Measurements from ENCODE around the gene SERGEF.

DNA sequence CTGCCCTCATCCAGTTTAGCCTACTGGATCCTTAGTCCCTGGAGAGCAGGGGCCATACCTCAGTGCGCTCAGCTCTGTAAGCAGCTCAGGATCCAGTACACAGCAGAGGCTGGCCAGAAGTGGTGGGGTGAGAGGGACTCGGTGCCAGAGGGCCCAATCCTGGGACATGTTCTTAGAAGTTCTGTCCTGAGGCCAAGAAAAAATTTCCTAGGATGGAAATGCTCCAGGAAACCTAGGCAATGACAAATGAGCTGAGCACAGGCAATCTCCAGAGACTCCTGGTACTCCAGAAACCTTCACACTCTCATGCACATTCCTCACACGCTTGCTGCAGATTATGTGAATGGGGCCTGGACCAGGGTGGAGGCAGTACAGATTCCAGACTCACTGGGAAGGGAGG, 89.6 kb downstream of the SERGEF start:
- TF ChIP-seq POLR2AphosphoS5 (IDR thresholded peaks at IDR 0.05), result no peak
- TF ChIP-seq, protein P1, sequence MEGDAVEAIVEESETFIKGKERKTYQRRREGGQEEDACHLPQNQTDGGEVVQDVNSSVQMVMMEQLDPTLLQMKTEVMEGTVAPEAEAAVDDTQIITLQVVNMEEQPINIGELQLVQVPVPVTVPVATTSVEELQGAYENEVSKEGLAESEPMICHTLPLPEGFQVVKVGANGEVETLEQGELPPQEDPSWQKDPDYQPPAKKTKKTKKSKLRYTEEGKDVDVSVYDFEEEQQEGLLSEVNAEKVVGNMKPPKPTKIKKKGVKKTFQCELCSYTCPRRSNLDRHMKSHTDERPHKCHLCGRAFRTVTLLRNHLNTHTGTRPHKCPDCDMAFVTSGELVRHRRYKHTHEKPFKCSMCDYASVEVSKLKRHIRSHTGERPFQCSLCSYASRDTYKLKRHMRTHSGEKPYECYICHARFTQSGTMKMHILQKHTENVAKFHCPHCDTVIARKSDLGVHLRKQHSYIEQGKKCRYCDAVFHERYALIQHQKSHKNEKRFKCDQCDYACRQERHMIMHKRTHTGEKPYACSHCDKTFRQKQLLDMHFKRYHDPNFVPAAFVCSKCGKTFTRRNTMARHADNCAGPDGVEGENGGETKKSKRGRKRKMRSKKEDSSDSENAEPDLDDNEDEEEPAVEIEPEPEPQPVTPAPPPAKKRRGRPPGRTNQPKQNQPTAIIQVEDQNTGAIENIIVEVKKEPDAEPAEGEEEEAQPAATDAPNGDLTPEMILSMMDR (IDR thresholded peaks at IDR 0.05 in 8 of 11, conservative IDR thresholded peaks at IDR 0.05 in 3 of 11), result no peak

Measured in spleen (tissue), 7 donors.